ENCODE results near the gene SPECC1.

- TF ChIP-seq CTCF (IDR thresholded peaks at IDR 0.05) = no peak
- TF ChIP-seq EP300 (IDR thresholded peaks at IDR 0.05) = no peak
- no peak for TF ChIP-seq POLR2AphosphoS5 (IDR thresholded peaks at IDR 0.05)
These were observed 282.7 kb downstream of the SPECC1 start for GRCh38 chr17:20291853-20292252.

Data from sigmoid colon (tissue), 4 donors.